ENCODE measurements around the gene SETD7.

SETD7 gene

DNA sequence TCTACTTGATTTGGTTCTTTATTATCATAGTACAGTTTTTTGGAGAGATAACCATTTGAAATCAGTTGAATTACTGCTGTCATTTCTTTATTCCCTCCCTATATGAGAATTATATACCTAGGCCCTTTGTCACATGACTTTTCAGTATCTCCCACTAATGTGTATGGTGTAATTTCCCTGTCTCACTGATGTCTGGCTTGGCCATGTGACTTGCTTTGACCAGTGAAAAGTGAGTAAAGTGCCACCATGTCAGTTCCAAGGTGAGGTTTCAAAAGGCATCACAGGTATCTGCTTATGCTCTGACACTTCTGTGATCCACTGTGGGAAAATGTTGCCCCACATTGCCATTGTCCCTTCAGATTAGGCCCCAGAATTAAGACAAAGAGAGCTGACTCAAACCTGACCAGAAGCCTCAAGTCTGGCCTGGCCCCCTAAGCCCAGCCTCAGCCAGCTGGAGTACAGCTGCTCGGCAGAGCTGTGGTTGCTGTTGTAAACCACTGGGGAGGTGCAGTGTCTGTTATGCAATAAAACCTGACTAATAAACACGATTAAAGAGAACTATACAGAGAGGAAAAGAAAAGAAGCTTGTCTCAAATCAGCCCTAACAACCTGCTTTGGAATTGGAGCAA lies 27.5 kb downstream of the SETD7 start:
- no peak overlapping the region for H3K4me3 ChIP-seq (ENCODE audit: low read depth, low read length)
- peak; percentile 79 for DNase-seq (ENCODE audit: low read depth)
- no peak for TF ChIP-seq CTCF (IDR thresholded peaks at IDR 0.05; ENCODE audit: insufficient read depth, low read depth, low read length, missing control alignments)

DNA sequence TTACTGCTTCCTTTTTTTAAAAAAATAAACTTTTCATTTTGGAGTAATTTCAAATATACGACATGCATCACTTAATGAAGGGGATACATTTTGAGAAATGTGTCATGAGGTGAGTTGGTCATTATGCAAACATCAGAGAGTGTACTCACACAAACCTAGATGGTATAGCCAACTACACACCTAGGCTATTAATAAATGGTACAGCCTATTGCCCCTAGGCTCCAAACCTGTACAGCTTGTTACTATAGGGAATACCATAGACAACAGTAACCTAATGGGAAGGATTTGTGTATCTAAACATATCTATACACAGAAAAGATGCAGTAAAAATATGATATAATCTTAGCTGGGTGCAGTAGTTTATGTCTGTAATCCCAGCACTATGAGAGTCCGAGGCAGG lies 29.1 kb downstream of the SETD7 start:
- H3K4me3 ChIP-seq (ENCODE audit: low read depth, low read length), result no peak overlapping the region
- DNase-seq (ENCODE audit: low read depth), result no peak
- no peak for TF ChIP-seq CTCF (IDR thresholded peaks at IDR 0.05; ENCODE audit: insufficient read depth, low read depth, low read length, missing control alignments)

GRCh38 chr4:139525414-139525813 lies 30.6 kb downstream of the SETD7 start:
- no peak overlapping the region for H3K4me3 ChIP-seq (ENCODE audit: low read depth, low read length)
- TF ChIP-seq CTCF (IDR thresholded peaks at IDR 0.05; ENCODE audit: insufficient read depth, low read depth, low read length, missing control alignments), result no peak
- DNase-seq (ENCODE audit: low read depth), result peak; percentile 40

DNA sequence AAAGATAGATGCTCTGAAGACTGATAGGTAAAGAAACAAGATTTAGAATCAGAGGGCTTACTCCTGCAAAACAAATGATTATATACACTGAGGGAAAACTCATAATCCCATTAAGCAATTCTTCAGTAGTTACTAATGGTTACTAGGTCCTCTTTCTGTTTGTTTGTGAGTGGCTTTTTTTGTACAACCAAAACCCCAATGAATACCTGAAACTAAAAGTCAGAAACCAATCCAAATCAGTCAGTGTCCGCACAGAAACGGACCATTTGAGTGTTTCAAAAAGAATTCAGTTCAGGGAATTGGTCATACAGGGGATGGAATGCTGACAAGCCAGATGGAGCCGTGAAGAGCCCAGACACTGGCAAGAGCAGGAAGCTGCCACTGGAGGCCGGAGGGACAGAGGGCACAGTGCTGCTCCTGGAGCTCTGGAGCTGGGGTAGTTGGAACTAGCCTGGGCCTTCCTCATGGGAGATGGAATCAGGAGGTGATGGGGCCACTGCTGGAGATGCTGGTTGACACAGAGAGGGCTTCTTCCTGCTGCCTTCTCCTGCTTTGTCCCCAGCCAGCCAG lies 31.9 kb downstream of the SETD7 start:
- no peak overlapping the region for H3K4me3 ChIP-seq (ENCODE audit: low read depth, low read length)
- TF ChIP-seq CTCF (IDR thresholded peaks at IDR 0.05; ENCODE audit: insufficient read depth, low read depth, low read length, missing control alignments), result no peak
- DNase-seq (ENCODE audit: low read depth), result peak; percentile 41

DNA sequence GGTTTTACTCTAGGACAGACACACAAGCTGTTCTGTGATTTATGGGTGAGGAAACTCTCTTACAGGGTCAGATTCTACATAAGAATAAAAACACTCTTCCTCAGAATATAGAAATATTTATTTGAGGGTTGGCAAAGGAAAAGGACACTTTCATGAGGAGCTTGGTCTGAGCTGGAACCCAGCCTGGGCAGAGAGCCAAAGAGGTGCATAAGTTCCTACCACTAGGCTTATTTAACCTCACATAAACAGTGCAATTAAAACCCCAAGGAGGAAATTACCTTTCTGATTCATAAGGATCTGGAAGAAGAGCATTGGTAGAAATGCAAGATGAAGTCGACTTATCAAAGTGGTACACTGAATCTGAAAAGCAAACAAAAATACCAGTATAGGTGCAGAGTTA lies 32.9 kb downstream of the SETD7 start:
- TF ChIP-seq CTCF (IDR thresholded peaks at IDR 0.05; ENCODE audit: insufficient read depth, low read depth, low read length, missing control alignments), result no peak
- H3K4me3 ChIP-seq (ENCODE audit: low read depth, low read length), result no peak overlapping the region
- no peak for DNase-seq (ENCODE audit: low read depth)

DNA sequence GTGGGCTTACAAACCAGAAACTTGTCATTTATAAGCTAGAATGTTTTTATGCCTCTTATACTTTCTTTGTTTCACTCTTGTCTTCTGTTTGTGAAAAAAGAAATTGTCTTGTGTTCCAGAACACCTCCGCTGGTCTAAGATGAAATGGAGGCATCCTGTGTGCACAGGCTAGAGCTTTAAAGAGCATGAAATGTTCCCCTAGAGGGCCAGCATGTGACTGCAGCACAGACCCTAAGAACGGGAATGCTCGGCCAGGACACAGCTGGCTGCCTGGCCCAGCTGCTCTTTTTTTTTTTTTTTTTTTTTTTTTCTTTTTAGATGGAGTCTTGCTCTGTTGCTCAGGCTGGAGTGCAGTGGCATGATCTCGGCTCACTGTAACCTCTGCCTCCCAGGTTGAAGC lies 33.6 kb downstream of the SETD7 start:
- peak; percentile 21 for DNase-seq (ENCODE audit: low read depth)
- TF ChIP-seq CTCF (IDR thresholded peaks at IDR 0.05; ENCODE audit: insufficient read depth, low read depth, low read length, missing control alignments), result no peak
- H3K4me3 ChIP-seq (ENCODE audit: low read depth, low read length), result no peak overlapping the region

All from GM12865 (cell line).